ENCODE data around the gene MAGOH.

DNA sequence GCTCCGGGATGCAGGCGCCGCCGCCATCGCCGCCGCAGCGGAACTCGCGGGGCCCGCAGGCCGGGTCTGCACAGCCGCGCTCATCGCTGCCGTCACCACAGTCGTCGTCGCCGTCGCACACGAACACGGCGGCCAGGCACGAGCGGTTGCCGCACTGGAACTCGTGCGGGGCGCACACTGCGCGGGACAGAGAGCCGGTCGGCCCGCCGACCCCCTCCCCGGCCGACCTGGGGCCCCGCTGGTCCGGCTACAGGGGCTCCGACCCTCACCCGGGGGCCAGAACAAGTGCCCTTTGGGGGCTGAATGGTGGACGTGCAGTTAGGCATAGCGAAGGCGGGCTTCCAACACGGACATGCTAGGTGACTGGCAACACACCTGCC lies 38.6 kb upstream of the MAGOH start:
- no peak for TF ChIP-seq PATZ1 (CRISPR knock-in tag; IDR thresholded peaks at IDR 0.05; ENCODE audit: borderline replicate concordance)
- TF ChIP-seq ZFP3 (CRISPR knock-in tag; IDR thresholded peaks at IDR 0.05), result no peak
- TF ChIP-seq, protein P1, sequence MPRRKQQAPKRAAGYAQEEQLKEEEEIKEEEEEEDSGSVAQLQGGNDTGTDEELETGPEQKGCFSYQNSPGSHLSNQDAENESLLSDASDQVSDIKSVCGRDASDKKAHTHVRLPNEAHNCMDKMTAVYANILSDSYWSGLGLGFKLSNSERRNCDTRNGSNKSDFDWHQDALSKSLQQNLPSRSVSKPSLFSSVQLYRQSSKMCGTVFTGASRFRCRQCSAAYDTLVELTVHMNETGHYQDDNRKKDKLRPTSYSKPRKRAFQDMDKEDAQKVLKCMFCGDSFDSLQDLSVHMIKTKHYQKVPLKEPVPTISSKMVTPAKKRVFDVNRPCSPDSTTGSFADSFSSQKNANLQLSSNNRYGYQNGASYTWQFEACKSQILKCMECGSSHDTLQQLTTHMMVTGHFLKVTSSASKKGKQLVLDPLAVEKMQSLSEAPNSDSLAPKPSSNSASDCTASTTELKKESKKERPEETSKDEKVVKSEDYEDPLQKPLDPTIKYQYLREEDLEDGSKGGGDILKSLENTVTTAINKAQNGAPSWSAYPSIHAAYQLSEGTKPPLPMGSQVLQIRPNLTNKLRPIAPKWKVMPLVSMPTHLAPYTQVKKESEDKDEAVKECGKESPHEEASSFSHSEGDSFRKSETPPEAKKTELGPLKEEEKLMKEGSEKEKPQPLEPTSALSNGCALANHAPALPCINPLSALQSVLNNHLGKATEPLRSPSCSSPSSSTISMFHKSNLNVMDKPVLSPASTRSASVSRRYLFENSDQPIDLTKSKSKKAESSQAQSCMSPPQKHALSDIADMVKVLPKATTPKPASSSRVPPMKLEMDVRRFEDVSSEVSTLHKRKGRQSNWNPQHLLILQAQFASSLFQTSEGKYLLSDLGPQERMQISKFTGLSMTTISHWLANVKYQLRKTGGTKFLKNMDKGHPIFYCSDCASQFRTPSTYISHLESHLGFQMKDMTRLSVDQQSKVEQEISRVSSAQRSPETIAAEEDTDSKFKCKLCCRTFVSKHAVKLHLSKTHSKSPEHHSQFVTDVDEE (CRISPR knock-in tag; IDR thresholded peaks at IDR 0.05), result no peak
- TF ChIP-seq ARNTL (CRISPR knock-in tag; IDR thresholded peaks at IDR 0.05; ENCODE audit: borderline replicate concordance, low read depth), result no peak
- TF ChIP-seq, protein P2, sequence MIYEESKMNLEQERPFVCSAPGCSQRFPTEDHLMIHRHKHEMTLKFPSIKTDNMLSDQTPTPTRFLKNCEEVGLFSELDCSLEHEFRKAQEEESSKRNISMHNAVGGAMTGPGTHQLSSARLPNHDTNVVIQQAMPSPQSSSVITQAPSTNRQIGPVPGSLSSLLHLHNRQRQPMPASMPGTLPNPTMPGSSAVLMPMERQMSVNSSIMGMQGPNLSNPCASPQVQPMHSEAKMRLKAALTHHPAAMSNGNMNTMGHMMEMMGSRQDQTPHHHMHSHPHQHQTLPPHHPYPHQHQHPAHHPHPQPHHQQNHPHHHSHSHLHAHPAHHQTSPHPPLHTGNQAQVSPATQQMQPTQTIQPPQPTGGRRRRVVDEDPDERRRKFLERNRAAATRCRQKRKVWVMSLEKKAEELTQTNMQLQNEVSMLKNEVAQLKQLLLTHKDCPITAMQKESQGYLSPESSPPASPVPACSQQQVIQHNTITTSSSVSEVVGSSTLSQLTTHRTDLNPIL (CRISPR knock-in tag; IDR thresholded peaks at IDR 0.05; ENCODE audit: low read depth), result no peak
- TF ChIP-seq BACH2 (CRISPR knock-in tag; IDR thresholded peaks at IDR 0.05; ENCODE audit: borderline replicate concordance), result no peak
- no peak for TF ChIP-seq PPARA (CRISPR knock-in tag; IDR thresholded peaks at IDR 0.05; ENCODE audit: borderline replicate concordance)
